ENCODE results near the gene FGF19.

DNA sequence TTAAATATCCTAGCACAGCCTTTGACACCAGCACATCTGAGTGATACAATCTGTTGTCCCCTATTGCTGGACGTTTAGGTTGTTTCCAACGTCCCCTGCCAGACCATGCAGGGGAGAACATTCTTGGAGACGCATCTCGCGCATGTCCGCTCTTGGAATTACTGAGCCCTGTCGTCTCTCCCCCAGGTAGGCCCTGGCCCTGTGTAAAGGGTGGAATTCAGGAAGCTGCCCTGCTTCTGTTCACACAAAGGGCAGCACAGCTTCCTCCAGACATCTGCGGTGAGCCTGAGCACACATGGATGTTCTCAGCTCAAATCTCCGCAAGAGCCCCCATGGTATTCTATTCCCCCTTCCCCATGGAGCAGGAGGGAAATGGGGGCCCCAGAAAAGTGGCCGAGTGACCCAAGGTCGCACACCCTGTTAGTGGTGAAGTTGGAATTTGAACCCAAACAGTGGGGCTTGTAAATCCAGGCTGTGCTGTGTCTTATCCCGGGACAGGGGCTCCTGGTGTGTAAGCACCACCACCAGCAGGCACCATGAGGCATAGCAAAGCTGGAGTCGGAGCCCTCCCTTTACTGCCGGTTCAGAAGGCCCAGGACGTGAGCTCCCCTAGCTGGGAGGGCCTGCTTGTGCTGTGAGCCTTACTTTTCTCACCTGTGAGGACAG is 5.0 kb upstream of the FGF19 start:
- no peak for TF ChIP-seq CTCF (IDR thresholded peaks at IDR 0.05)
- no peak for TF ChIP-seq ZFX (IDR thresholded peaks at IDR 0.05; ENCODE audit: borderline replicate concordance)

Data from 22Rv1 (cell line).